GM23338 (cell line): Measurements from ENCODE around the gene BMP8B. TPM values are rescaled to one million over a fixed set of nuclear protein-coding genes. Genes with fewer than 3 reads are reported as not detected.
A peak's percentile ranks its signal among the peaks of the same experiment; 100 is the strongest.

Experiments
- ATAC-seq: fragments of 200-7000 bp; cut with Tn5 transposase; 3 replicates; pipeline ENCODE4 v1.9.1; 2020
- DNase-seq: peaks from one replicate; pipeline ENCODE4 v3.0.0-alpha.2; 2015; ENCODE audit warnings: low spot score
- H2AFZ ChIP-seq: fragments of 200-600 bp; sonication (generic); 2 replicates; pipeline ENCODE4 v1.8.0; 2016; ENCODE audit warnings: antibody characterized with exemption, mild to moderate bottlenecking, moderate library complexity
- H3F3A ChIP-seq: fragments of 200-600 bp; sonication (generic); replicated peaks from 2 replicates; pipeline ENCODE4 v1.8.0; 2017; ENCODE audit warnings: antibody characterized with exemption, mixed run types, low read depth
- H3K27ac ChIP-seq: fragments of 200-600 bp; sonication (generic); 2 replicates; pipeline ENCODE4 v1.6.1; 2016; ENCODE audit warnings: low read depth
- H3K27me3 ChIP-seq: fragments of 200-600 bp; sonication (generic); 2 replicates; pipeline ENCODE4 v1.8.0; 2016; ENCODE audit warnings: mild to moderate bottlenecking, mixed run types, moderate library complexity; ENCODE audit not compliant: insufficient read depth
- H3K36me3 ChIP-seq: fragments of 200-600 bp; sonication (generic); 2 replicates; pipeline ENCODE4 v1.8.0; 2016; ENCODE audit warnings: mild to moderate bottlenecking; ENCODE audit not compliant: insufficient read depth
- H3K4me1 ChIP-seq: fragments of 200-600 bp; sonication (generic); 2 replicates; pipeline ENCODE4 v1.8.0; 2016; ENCODE audit warnings: mild to moderate bottlenecking, moderate library complexity; ENCODE audit not compliant: insufficient read depth
- H3K4me2 ChIP-seq: fragments of 200-600 bp; sonication (generic); 2 replicates; pipeline ENCODE4 v1.7.1; 2017; ENCODE audit warnings: mixed run types
- H3K4me3 ChIP-seq: fragments of 200-600 bp; sonication (generic); 2 replicates; pipeline ENCODE4 v1.6.1; 2016; ENCODE audit warnings: mixed run types
- H3K79me2 ChIP-seq: fragments of 200-600 bp; sonication (generic); replicated peaks from 2 replicates; pipeline ENCODE4 v1.8.0; 2017; ENCODE audit warnings: mild to moderate bottlenecking; ENCODE audit not compliant: insufficient read depth
- H3K9me2 ChIP-seq: fragments of 200-600 bp; sonication (generic); 2 replicates; pipeline ENCODE4 v1.8.0; 2017; ENCODE audit not compliant: insufficient read depth
- H4K20me1 ChIP-seq: fragments of 200-600 bp; sonication (generic); replicated peaks from 2 replicates; pipeline ENCODE4 v1.8.0; 2017; ENCODE audit warnings: mild to moderate bottlenecking; ENCODE audit not compliant: insufficient read depth
- H3K27ac Mint-ChIP-seq: 2 replicates; pipeline ENCODE4 v1.8.0; 2020; ENCODE audit warnings: inconsistent platforms, mild to moderate bottlenecking, moderate library complexity, mixed read lengths
- H3K27me3 Mint-ChIP-seq: 3 replicates; pipeline ENCODE4 v1.8.0; 2022; ENCODE audit warnings: low read depth, mild to moderate bottlenecking, moderate library complexity, mixed read lengths, inconsistent platforms; ENCODE audit not compliant: insufficient read depth, poor library complexity
- H3K36me3 Mint-ChIP-seq: 3 replicates; pipeline ENCODE4 v1.8.0; 2021; ENCODE audit warnings: low read depth, mild to moderate bottlenecking, inconsistent platforms, moderate library complexity, mixed read lengths
- H3K4me1 Mint-ChIP-seq: 3 replicates; pipeline ENCODE4 v1.8.0; 2020; ENCODE audit warnings: mild to moderate bottlenecking, inconsistent platforms, mixed read lengths
- H3K4me3 Mint-ChIP-seq: 3 replicates; pipeline ENCODE4 v1.8.0; 2021; ENCODE audit warnings: moderate library complexity, mild to moderate bottlenecking, inconsistent platforms, mixed read lengths
- H3K9me3 Mint-ChIP-seq: 3 replicates; pipeline ENCODE4 v1.8.0; 2020; ENCODE audit warnings: moderate library complexity, mild to moderate bottlenecking, inconsistent platforms, mixed read lengths
- EZH2 ChIP-seq: fragments of 200-600 bp; sonication (generic); IDR thresholded peaks from one replicate; pipeline ENCODE4 v1.8.0; 2017; ENCODE audit warnings: antibody characterized with exemption, mild to moderate bottlenecking, low read depth; ENCODE audit not compliant: unreplicated experiment
- EZH2phosphoT487 ChIP-seq: fragments of 200-600 bp; sonication (generic); IDR thresholded peaks from one replicate; pipeline ENCODE4 v1.8.1; 2018; ENCODE audit warnings: antibody characterized with exemption; ENCODE audit not compliant: unreplicated experiment
- JUNB ChIP-seq: IDR thresholded peaks from one replicate; pipeline ENCODE4 v1.6.1; 2016; ENCODE audit warnings: antibody characterized with exemption; ENCODE audit not compliant: unreplicated experiment
- NANOG ChIP-seq: IDR thresholded peaks from 2 replicates; pipeline ENCODE4 v1.6.1; 2016; ENCODE audit warnings: antibody characterized with exemption, borderline replicate concordance
- POLR2AphosphoS5 ChIP-seq: IDR thresholded peaks from 2 replicates; pipeline ENCODE4 v1.6.1; 2016; ENCODE audit warnings: antibody characterized with exemption, low read depth
- polyA plus RNA-seq: library from polyadenylated mRNA; unstranded; fragments of >200 nt; fragmentation: Nextera tagmentation; extraction: Ambion mirVana; gene quantifications from 2 replicates; pipeline ENCODE4 v1.2.1, GENCODE V29; 2016
- total RNA-seq: library from RNA; depleted of rRNA; stranded (reverse); fragments of >200 nt; shearing (Covaris generic); gene quantifications from 2 replicates; pipeline ENCODE4 v1.2.3, GENCODE V29; 2014
- TF ChIP-seq, protein P1 (sequence below), 2 experiments: fragments of 200-600 bp in 1 of 2; sonication (generic) in 1 of 2; conservative IDR thresholded peaks; 2 replicates each; pipeline versions ENCODE4 v1.5.1 to v1.6.1; 2016 to 2017; ENCODE audit warnings: antibody characterized with exemption in 2 of 2, low read depth in 2 of 2, mild to moderate bottlenecking in 2 of 2, moderate library complexity in 1 of 2

BMP8B gene
- total and polyA plus RNA-seq, 2 experiments from 2014 or later, result 0.16 to 0.90 TPM

DNA sequence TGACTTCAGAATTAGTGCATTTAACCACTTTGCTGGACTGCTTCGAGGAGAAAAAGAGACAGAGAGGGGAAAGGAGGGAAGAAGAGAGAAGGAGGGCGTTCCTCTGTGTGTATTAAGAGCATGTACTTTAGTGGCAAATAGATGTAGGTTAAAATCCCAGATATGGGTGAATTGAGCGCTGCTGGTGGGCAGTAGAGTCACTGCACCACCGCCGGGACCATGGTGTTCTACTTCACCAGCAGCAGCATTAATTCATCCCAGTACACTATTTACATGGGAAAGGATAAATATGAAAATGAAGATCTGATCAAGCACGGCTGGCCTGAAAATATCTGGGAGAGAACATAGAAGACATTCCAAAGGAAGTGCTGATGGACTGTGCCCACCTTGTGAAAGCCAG lies 70.9 kb downstream of the BMP8B start:
- Histone ChIP-seq H3K27ac (no peak overlapping the region), H3K36me3 (no peaks in the 10 kb centered on the region), H4K20me1 (peaks cover 32% of the 10 kb centered on the region), H3K27me3 (peaks cover 95% of the 10 kb centered on the region), H3F3A (0 out of 2 replicates have a peak, but pooled peaks cover 2% of the 10 kb centered on the region), H3K79me2 (no peaks in the 10 kb centered on the region), H2AFZ (no peak overlapping the region), H3K4me1 (no peaks in the 10 kb centered on the region), H3K4me3 (no peak overlapping the region), H3K4me2 (no peak overlapping the region), H3K9me2 (no peaks in the 10 kb centered on the region)
- TF ChIP-seq, protein P1, sequence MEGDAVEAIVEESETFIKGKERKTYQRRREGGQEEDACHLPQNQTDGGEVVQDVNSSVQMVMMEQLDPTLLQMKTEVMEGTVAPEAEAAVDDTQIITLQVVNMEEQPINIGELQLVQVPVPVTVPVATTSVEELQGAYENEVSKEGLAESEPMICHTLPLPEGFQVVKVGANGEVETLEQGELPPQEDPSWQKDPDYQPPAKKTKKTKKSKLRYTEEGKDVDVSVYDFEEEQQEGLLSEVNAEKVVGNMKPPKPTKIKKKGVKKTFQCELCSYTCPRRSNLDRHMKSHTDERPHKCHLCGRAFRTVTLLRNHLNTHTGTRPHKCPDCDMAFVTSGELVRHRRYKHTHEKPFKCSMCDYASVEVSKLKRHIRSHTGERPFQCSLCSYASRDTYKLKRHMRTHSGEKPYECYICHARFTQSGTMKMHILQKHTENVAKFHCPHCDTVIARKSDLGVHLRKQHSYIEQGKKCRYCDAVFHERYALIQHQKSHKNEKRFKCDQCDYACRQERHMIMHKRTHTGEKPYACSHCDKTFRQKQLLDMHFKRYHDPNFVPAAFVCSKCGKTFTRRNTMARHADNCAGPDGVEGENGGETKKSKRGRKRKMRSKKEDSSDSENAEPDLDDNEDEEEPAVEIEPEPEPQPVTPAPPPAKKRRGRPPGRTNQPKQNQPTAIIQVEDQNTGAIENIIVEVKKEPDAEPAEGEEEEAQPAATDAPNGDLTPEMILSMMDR (conservative IDR thresholded peaks at IDR 0.05; ENCODE audit: low read depth in 2 of 2), result peak in 1 of 2 experiments; percentile 15; a peak in 2 of 4 replicates
- peak; percentile 49 for TF ChIP-seq EZH2
- TF ChIP-seq JUNB, result no peak
- no peak for TF ChIP-seq EZH2phosphoT487
- ATAC-seq (peak; percentile 35; the same call in 1 of the 3 replicates), DNase-seq (peak; percentile 39)
- H3K36me3 Mint-ChIP-seq, result no peaks in the 10 kb centered on the region
- H3K27ac Mint-ChIP-seq, result no peak overlapping the region
- no peak overlapping the region for H3K4me3 Mint-ChIP-seq
- peaks cover 72% of the 10 kb centered on the region for H3K27me3 Mint-ChIP-seq
- H3K4me1 Mint-ChIP-seq, result no peaks in the 10 kb centered on the region
- no peaks in the 10 kb centered on the region for H3K9me3 Mint-ChIP-seq

DNA sequence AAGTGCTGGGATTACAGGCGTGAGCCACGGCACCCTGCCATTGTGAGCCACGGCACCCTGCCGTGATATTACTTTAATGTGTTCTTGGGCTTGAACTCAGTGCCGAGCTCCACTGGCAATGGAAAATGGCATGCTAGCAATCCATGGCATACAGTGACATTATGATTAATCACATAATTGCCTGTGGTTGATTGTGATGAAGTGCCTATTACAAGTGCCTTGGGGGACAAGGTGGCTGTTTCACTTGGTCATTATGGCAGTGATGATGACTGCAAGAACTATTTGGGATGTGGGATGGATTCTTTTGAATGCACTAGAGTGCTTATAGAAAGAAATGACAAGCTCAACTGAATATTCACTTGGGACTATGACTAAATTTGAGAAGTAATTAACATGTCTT lies 75.1 kb downstream of the BMP8B start:
- no peak overlapping the region for H3K27ac Mint-ChIP-seq
- DNase-seq, result no peak
- H3K4me2 ChIP-seq, result no peak overlapping the region
- peaks cover 7% of the 10 kb centered on the region; the same call in 1 of the 2 replicates for H3K4me1 ChIP-seq
- peaks cover 100% of the 10 kb centered on the region for H3K27me3 Mint-ChIP-seq
- H3K27ac ChIP-seq, result no peak overlapping the region
- no peak for ATAC-seq
- no peaks in the 10 kb centered on the region for H3K36me3 ChIP-seq
- H4K20me1 ChIP-seq, result peaks cover 56% of the 10 kb centered on the region
- TF ChIP-seq, protein P1 (conservative IDR thresholded peaks at IDR 0.05; ENCODE audit: low read depth in 2 of 2), result no peak
- TF ChIP-seq POLR2AphosphoS5 (no peak), NANOG (no peak)
- no peaks in the 10 kb centered on the region for H3K9me2 ChIP-seq
- no peaks in the 10 kb centered on the region for H3K36me3 Mint-ChIP-seq
- peaks cover 100% of the 10 kb centered on the region for H3K27me3 ChIP-seq
- H3K4me3 Mint-ChIP-seq, result no peak overlapping the region
- H2AFZ ChIP-seq, result no peak overlapping the region
- no peak overlapping the region for H3K4me3 ChIP-seq
- H3K4me1 Mint-ChIP-seq, result peaks cover 15% of the 10 kb centered on the region
- H3K9me3 Mint-ChIP-seq, result no peaks in the 10 kb centered on the region
- peaks cover 12% of the 10 kb centered on the region; the same call in 1 of the 2 replicates for H3F3A ChIP-seq
- no peaks in the 10 kb centered on the region for H3K79me2 ChIP-seq
